Neural cell (in vitro differentiated cells): ENCODE results near the gene GFPT1. TPM values are rescaled to one million over a fixed set of nuclear protein-coding genes. Genes with fewer than 3 reads are reported as not detected.

ENCODE experiments used
- H2AFZ ChIP-seq: fragments of 200-600, 300-800 bp; sonication (generic), shearing (Covaris generic); 2 replicates; pipeline ENCODE4 v1.6.0; 2014; ENCODE audit warnings: low read depth, mild to moderate bottlenecking, antibody characterized with exemption, low read length, moderate library complexity
- H3F3A ChIP-seq: fragments of 200-600 bp; shearing (Covaris generic); 2 replicates; pipeline ENCODE4 v1.6.1; 2016; ENCODE audit warnings: mild to moderate bottlenecking, moderate library complexity, mixed read lengths, antibody characterized with exemption, low read length; ENCODE audit not compliant: insufficient read depth, poor library complexity, severe bottlenecking
- H3K27ac ChIP-seq: fragments of 200-600, 300-800 bp; sonication (generic), shearing (Covaris generic); 2 replicates; pipeline ENCODE4 v1.5.1; 2014; ENCODE audit warnings: mild to moderate bottlenecking, low read length, moderate library complexity
- H3K27me3 ChIP-seq: fragments of 300-800, 200-600 bp; sonication (generic), shearing (Covaris generic); 2 replicates; pipeline ENCODE4 v1.6.0; 2014; ENCODE audit warnings: mild to moderate bottlenecking, low read depth, low read length, moderate library complexity; ENCODE audit not compliant: insufficient read depth
- H3K36me3 ChIP-seq: fragments of 300-800, 200-600 bp; sonication (generic), shearing (Covaris generic); 2 replicates; pipeline ENCODE4 v1.5.1; 2014; ENCODE audit warnings: mild to moderate bottlenecking, antibody characterized with exemption, low read length, moderate library complexity; ENCODE audit not compliant: insufficient read depth
- H3K4me2 ChIP-seq: fragments of 300-800, 200-600 bp; sonication (generic), shearing (Covaris generic); 2 replicates; pipeline ENCODE4 v1.6.0; 2014; ENCODE audit warnings: mild to moderate bottlenecking, low read length
- H3K4me3 ChIP-seq: fragments of 300-800, 200-600 bp; sonication (generic), shearing (Covaris generic); 2 replicates; pipeline ENCODE4 v1.5.1; 2014; ENCODE audit warnings: mild to moderate bottlenecking, low read length, moderate library complexity
- H3K79me2 ChIP-seq: fragments of 200-600 bp; shearing (Covaris generic); replicated peaks from 2 replicates; pipeline ENCODE4 v1.6.0; 2014; ENCODE audit warnings: mild to moderate bottlenecking, low read length, moderate library complexity; ENCODE audit not compliant: insufficient read depth
- H3K9ac ChIP-seq: fragments of 300-800, 200-600 bp; sonication (generic), shearing (Covaris generic); 2 replicates; pipeline ENCODE4 v1.6.1; 2016; ENCODE audit warnings: mild to moderate bottlenecking, low read length, mixed read lengths
- H3K9me2 ChIP-seq: fragments of 200-600 bp; shearing (Covaris generic); 2 replicates; pipeline ENCODE4 v1.6.1; 2016; ENCODE audit warnings: mild to moderate bottlenecking, low read length, mixed read lengths; ENCODE audit not compliant: insufficient read depth
- H3K9me3 ChIP-seq: fragments of 200-600, 300-800 bp; sonication (generic), shearing (Covaris generic); 2 replicates; pipeline ENCODE4 v1.6.1; 2016; ENCODE audit warnings: mild to moderate bottlenecking, mixed run types, low read length, moderate library complexity, mixed read lengths
- H4K20me1 ChIP-seq: fragments of 200-600 bp; shearing (Covaris generic); 2 replicates; pipeline ENCODE4 v1.6.1; 2016; ENCODE audit warnings: mild to moderate bottlenecking, mixed run types; ENCODE audit not compliant: insufficient read depth
- CTCF ChIP-seq: fragments of 450-650 bp; IDR thresholded peaks from 2 replicates; pipeline ENCODE4 v1.5.1; 2014; ENCODE audit warnings: antibody characterized with exemption, mild to moderate bottlenecking, moderate library complexity; ENCODE audit not compliant: poor library complexity, severe bottlenecking
- EP300 ChIP-seq: fragments of 450-650 bp; conservative IDR thresholded peaks from 2 replicates; pipeline ENCODE4 v1.6.1; 2014; ENCODE audit warnings: antibody characterized with exemption, mild to moderate bottlenecking, moderate library complexity; ENCODE audit not compliant: poor library complexity, severe bottlenecking
- EZH2 ChIP-seq: fragments of 200-600, 300-800 bp; shearing (Covaris generic), sonication (generic); IDR thresholded peaks from 2 replicates; pipeline ENCODE4 v1.6.1; 2014; ENCODE audit warnings: antibody characterized with exemption, low read length, borderline replicate concordance, mild to moderate bottlenecking; ENCODE audit not compliant: insufficient read depth, poor library complexity, severe bottlenecking
- MXI1 ChIP-seq: fragments of 450-650 bp; conservative IDR thresholded peaks from 2 replicates; pipeline ENCODE4 v1.6.1; 2014; ENCODE audit warnings: antibody characterized with exemption, mild to moderate bottlenecking; ENCODE audit not compliant: poor library complexity, severe bottlenecking
- POLR2AphosphoS5 ChIP-seq: IDR thresholded peaks from 2 replicates; pipeline ENCODE4 v1.6.1; 2012
- RAD21 ChIP-seq: fragments of 450-650 bp; conservative IDR thresholded peaks from 2 replicates; pipeline ENCODE4 v1.6.1; 2014; ENCODE audit warnings: antibody characterized with exemption, mild to moderate bottlenecking, moderate library complexity
- REST ChIP-seq: IDR thresholded peaks from 2 replicates; pipeline ENCODE4 v1.6.1; 2012; ENCODE audit warnings: borderline replicate concordance
- SMC3 ChIP-seq: fragments of 450-650 bp; conservative IDR thresholded peaks from 2 replicates; pipeline ENCODE4 v1.6.1; 2014; ENCODE audit warnings: antibody characterized with exemption, mild to moderate bottlenecking, moderate library complexity; ENCODE audit not compliant: poor library complexity
- TAF1 ChIP-seq: IDR thresholded peaks from 2 replicates; pipeline ENCODE4 v1.6.1; 2012; ENCODE audit warnings: low read depth
- polyA plus RNA-seq: library from polyadenylated mRNA; depleted of rRNA; stranded (reverse); fragments of >200 nt; gene quantifications from 2 replicates; pipeline ENCODE4 v1.2.3, GENCODE V29; 2014

Gene GFPT1
- polyA plus RNA-seq, 1 donor from 2014 or later, result 39.4 TPM

GRCh38 chr2:69304656-69305055 is 82.4 kb downstream of the GFPT1 start:
- TF ChIP-seq SMC3, result no peak
- no peak for TF ChIP-seq TAF1
- no peak for TF ChIP-seq MXI1
- no peak for TF ChIP-seq EZH2
- no peak for TF ChIP-seq EP300
- TF ChIP-seq POLR2AphosphoS5, result no peak
- no peak for TF ChIP-seq CTCF
- no peak for TF ChIP-seq REST
- TF ChIP-seq RAD21, result no peak
- H3K27me3 ChIP-seq, result peaks cover 23% of the 10 kb centered on the region
- no peaks in the 10 kb centered on the region for H3K36me3 ChIP-seq

GRCh38 chr2:69300650-69301049 is 86.4 kb downstream of the GFPT1 start:
- no peaks in the 10 kb centered on the region for H3K36me3 ChIP-seq
- H3F3A ChIP-seq, result no peaks in the 10 kb centered on the region
- no peaks in the 10 kb centered on the region for H3K9me3 ChIP-seq
- H3K4me3 ChIP-seq, result no peak overlapping the region
- H4K20me1 ChIP-seq, result no peaks in the 10 kb centered on the region
- H3K27ac ChIP-seq, result no peak overlapping the region
- TF ChIP-seq RAD21 (no peak), TAF1 (no peak), EZH2 (no peak), SMC3 (no peak), MXI1 (no peak), CTCF (no peak), POLR2AphosphoS5 (no peak), REST (no peak), EP300 (no peak)
- no peak overlapping the region for H3K4me2 ChIP-seq
- no peaks in the 10 kb centered on the region for H3K9me2 ChIP-seq
- H3K79me2 ChIP-seq, result no peaks in the 10 kb centered on the region
- no peak overlapping the region for H2AFZ ChIP-seq
- no peak overlapping the region for H3K9ac ChIP-seq
- H3K27me3 ChIP-seq, result peaks cover 2% of the 10 kb centered on the region

More at GRCh38 chr2:69304656-69305055, 82.4 kb downstream of the GFPT1 start:
- Histone ChIP-seq H3K9me3 (no peaks in the 10 kb centered on the region), H4K20me1 (no peaks in the 10 kb centered on the region), H3K9ac (no peak overlapping the region), H3K9me2 (no peaks in the 10 kb centered on the region), H3F3A (no peaks in the 10 kb centered on the region), H3K79me2 (no peaks in the 10 kb centered on the region), H3K4me3 (no peak overlapping the region), H3K4me2 (no peak overlapping the region), H2AFZ (no peak overlapping the region), H3K27ac (no peak overlapping the region)
